Measurements from ENCODE around the gene HSPA1B.
A peak's percentile ranks its signal among the peaks of the same experiment; 100 is the strongest.
"Not testable (repeated sequence)": the region's sequence is repeated elsewhere in the genome, so short reads cannot be mapped to it uniquely, and the experiment has no call there.

Gene HSPA1B

GRCh38 chr6:31847276-31847978 lies 19.9 kb downstream of the HSPA1B start:
- no peak for FAIRE-seq
- DNase-seq (ENCODE audit: insufficient read length, low spot score) = no peak

GRCh38 chr6:31850765-31851484 lies 23.4 kb downstream of the HSPA1B start:
- no peak for TF ChIP-seq POLR2A (IDR thresholded peaks at IDR 0.05; ENCODE audit: low read depth, low read length)
- FAIRE-seq (no peak), DNase-seq (ENCODE audit: insufficient read length, low spot score) (no peak)

More at GRCh38 chr6:31847276-31847978, 19.9 kb downstream of the HSPA1B start:
- TF ChIP-seq POLR2A (IDR thresholded peaks at IDR 0.05; ENCODE audit: low read depth, low read length) = no peak

GRCh38 chr6:31851485-31851832 lies 23.9 kb downstream of the HSPA1B start:
- TF ChIP-seq POLR2A (IDR thresholded peaks at IDR 0.05; ENCODE audit: low read depth, low read length) = no peak
- DNase-seq (ENCODE audit: insufficient read length, low spot score) = no peak
- no peak for FAIRE-seq

GRCh38 chr6:31851980-31852718 lies 24.6 kb downstream of the HSPA1B start:
- FAIRE-seq; DNase-seq (ENCODE audit: insufficient read length, low spot score): not testable (repeated sequence)

- not testable (repeated sequence) for FAIRE-seq; DNase-seq (ENCODE audit: insufficient read length, low spot score)
Observed at GRCh38 chr6:31857774-31858173, 30.2 kb downstream of the HSPA1B start.

GRCh38 chr6:31858707-31859106 lies 31.2 kb downstream of the HSPA1B start:
- no peak for FAIRE-seq
- TF ChIP-seq POLR2A (IDR thresholded peaks at IDR 0.05; ENCODE audit: low read depth, low read length) = no peak

GRCh38 chr6:31859923-31860322 lies 32.4 kb downstream of the HSPA1B start:
- TF ChIP-seq POLR2A (IDR thresholded peaks at IDR 0.05; ENCODE audit: low read depth, low read length) = no peak
- no peak for FAIRE-seq
- no peak for DNase-seq (ENCODE audit: insufficient read length, low spot score)

More at GRCh38 chr6:31858707-31859106, 31.2 kb downstream of the HSPA1B start:
- DNase-seq (ENCODE audit: insufficient read length, low spot score) = no peak

- DNase-seq (ENCODE audit: insufficient read length, low spot score) (no peak), FAIRE-seq (no peak)
- TF ChIP-seq POLR2A (IDR thresholded peaks at IDR 0.05; ENCODE audit: low read depth, low read length) = no peak
Observed at GRCh38 chr6:31860349-31860748, 32.8 kb downstream of the HSPA1B start.

GRCh38 chr6:31861150-31861549 lies 33.6 kb downstream of the HSPA1B start:
- no peak for FAIRE-seq
- no peak for DNase-seq (ENCODE audit: insufficient read length, low spot score)
- TF ChIP-seq POLR2A (IDR thresholded peaks at IDR 0.05; ENCODE audit: low read depth, low read length) = no peak

GRCh38 chr6:31861919-31862343 lies 34.4 kb downstream of the HSPA1B start:
- FAIRE-seq (no peak), DNase-seq (ENCODE audit: insufficient read length, low spot score) (no peak)
- TF ChIP-seq POLR2A (IDR thresholded peaks at IDR 0.05; ENCODE audit: low read depth, low read length) = no peak

GRCh38 chr6:31862344-31863235 lies 35.1 kb downstream of the HSPA1B start, which contains the start of gene NEU1:
Gene NEU1, minus strand, starts transcription at chr6:31862821. Its CDS starts 45 bp downstream, at chr6:31862776.
- FAIRE-seq (peak; percentile 82), DNase-seq (ENCODE audit: insufficient read length, low spot score) (peak; percentile 100)
- TF ChIP-seq POLR2A (IDR thresholded peaks at IDR 0.05; ENCODE audit: low read depth, low read length) = peak; percentile 95

GRCh38 chr6:31864123-31864562 lies 36.6 kb downstream of the HSPA1B start:
- FAIRE-seq; DNase-seq (ENCODE audit: insufficient read length, low spot score): not testable (repeated sequence)

- DNase-seq (ENCODE audit: insufficient read length, low spot score) (no peak), FAIRE-seq (no peak)
- TF ChIP-seq POLR2A (IDR thresholded peaks at IDR 0.05; ENCODE audit: low read depth, low read length) = no peak
Observed at GRCh38 chr6:31864818-31865204, 37.3 kb downstream of the HSPA1B start.

Data from H54 (cell line).